K562 (cell line): ENCODE results near the gene NDRG3. TPM values are rescaled to one million over a fixed set of nuclear protein-coding genes. Genes with fewer than 3 reads are reported as not detected.
A peak's percentile ranks its signal among the peaks of the same experiment; 100 is the strongest.

Experiments used
- ATAC-seq: fragments of 200-7000 bp; cut with Tn5 transposase; 3 replicates; pipeline ENCODE4 v1.9.1; 2020; ENCODE audit warnings: moderate library complexity
- BruUV-seq: library from RNA; stranded (reverse); fragments of 400-500 nt; replicated peaks from 2 replicates; lab custom pipeline; 2021; lab: Mats Ljungman, UMichigan
- CTCF ChIA-PET: fragments of 300-600 bp; formaldehyde crosslinking; extraction: SDS; loops from one replicate; lab custom pipeline; 2021; ENCODE audit warnings: low intra/inter-chr PET ratio; lab: Yijun Ruan, JAX
- POLR2A ChIA-PET: fragments of 300-600, 350-650 bp; sonication (Branson Sonifier 250); formaldehyde crosslinking; extraction: SDS; loops from one replicate; lab custom pipeline; 2021; ENCODE audit warnings: antibody characterized with exemption, inconsistent platforms; lab: Yijun Ruan, JAX
- DNase-seq, 4 experiments: peaks; one replicate each; pipeline versions ENCODE4 v3.0.0 to v3.0.0-alpha.2; 2011 to 2018; ENCODE audit warnings: low spot score in 3 of 4, mixed read lengths in 3 of 4; ENCODE audit errors: extremely low read depth in 1 of 4
- FAIRE-seq: peaks from 2 replicates; lab custom pipeline; 2011; peaks lifted over from hg19 to GRCh38; lab: Jason Lieb, UNC
- H2AFZ ChIP-seq: 2 replicates; pipeline ENCODE4 v1.6.0; 2011; ENCODE audit warnings: low read depth, low read length, control low read depth, inconsistent platforms
- H3K27ac ChIP-seq: fragments of 200-600 bp; 3 replicates; pipeline ENCODE4 v1.8.0; 2011; ENCODE audit warnings: low read depth, mild to moderate bottlenecking, control low read depth, inconsistent platforms, low read length, moderate library complexity, mixed read lengths; ENCODE audit errors: extremely low read depth
- H3K27me3 ChIP-seq, 2 experiments: fragments of 300-600 bp in 1 of 2; 2 replicates in 1 of 2; 3 replicates in 1 of 2; pipeline versions ENCODE4 v1.6.0 to v1.8.0; 2011; ENCODE audit warnings: inconsistent platforms in 2 of 2, low read length in 2 of 2, mild to moderate bottlenecking in 1 of 2, mixed read lengths in 1 of 2, moderate library complexity in 1 of 2; ENCODE audit not compliant: control insufficient read depth in 2 of 2, insufficient read depth in 2 of 2
- H3K36me3 ChIP-seq: fragments of 300-600 bp; 3 replicates; pipeline ENCODE4 v1.8.0; 2011; ENCODE audit warnings: mild to moderate bottlenecking, low read length, inconsistent platforms; ENCODE audit not compliant: control insufficient read depth, insufficient read depth
- H3K4me1 ChIP-seq, 2 experiments: fragments of 200-600 bp in 1 of 2; replicated peaks in 1 of 2; 2 replicates in 1 of 2; 3 replicates in 1 of 2; pipeline versions ENCODE4 v1.5.1 to v1.8.0; 2011; ENCODE audit warnings: inconsistent platforms in 2 of 2, low read length in 2 of 2, mild to moderate bottlenecking in 1 of 2, mixed read lengths in 1 of 2, moderate library complexity in 1 of 2; ENCODE audit not compliant: control insufficient read depth in 2 of 2, insufficient read depth in 2 of 2
- H3K4me2 ChIP-seq: 2 replicates; pipeline ENCODE4 v1.6.1; 2011; ENCODE audit warnings: low read length, control low read depth, inconsistent platforms, mixed read lengths; ENCODE audit not compliant: insufficient read depth
- H3K4me3 ChIP-seq: fragments of 200-600 bp; sonication (generic), shearing (Covaris generic); 2 replicates; pipeline ENCODE4 v1.5.1; 2016; ENCODE audit warnings: control low read depth, inconsistent platforms
- H3K79me2 ChIP-seq: fragments of 200-600 bp; 3 replicates; pipeline ENCODE4 v1.8.0; 2011; ENCODE audit warnings: low read length, inconsistent platforms; ENCODE audit not compliant: control insufficient read depth, insufficient read depth
- H3K9ac ChIP-seq, 2 experiments: 2 replicates each; pipeline versions ENCODE4 v1.6.0 to v1.6.1; 2011; ENCODE audit warnings: low read depth in 2 of 2, low read length in 2 of 2, control low read depth in 1 of 2, inconsistent platforms in 1 of 2, mild to moderate bottlenecking in 1 of 2, mixed read lengths in 1 of 2; ENCODE audit not compliant: insufficient read depth in 1 of 2
- H3K9me1 ChIP-seq: one replicate; pipeline ENCODE4 v1.6.0; 2011; ENCODE audit warnings: inconsistent platforms, mild to moderate bottlenecking, low read length, moderate library complexity; ENCODE audit not compliant: control insufficient read depth, insufficient read depth
- H3K9me3 ChIP-seq: replicated peaks from 2 replicates; pipeline ENCODE4 v1.5.1; 2011; ENCODE audit warnings: low read depth, low read length, inconsistent platforms; ENCODE audit not compliant: control insufficient read depth, insufficient read depth
- H4K20me1 ChIP-seq: replicated peaks from 2 replicates; pipeline ENCODE4 v1.6.1; 2011; ENCODE audit warnings: low read length, inconsistent platforms, mixed read lengths; ENCODE audit not compliant: control insufficient read depth, insufficient read depth
- ATF3 ChIP-seq, 2 experiments: fragments of 450-650 bp in 1 of 2; sonication (generic) in 1 of 2; formaldehyde crosslinking in 1 of 2; IDR thresholded peaks in 1 of 2; conservative IDR thresholded peaks in 1 of 2; 2 replicates each; pipeline versions ENCODE4 v1.6.1 to v1.8.1; 2016 to 2023; ENCODE audit warnings: mild to moderate bottlenecking in 2 of 2, moderate library complexity in 2 of 2, inconsistent platforms in 1 of 2, missing genetic modification reagents in 1 of 2
- CBFA2T2 ChIP-seq: fragments of 450-650 bp; conservative IDR thresholded peaks from 2 replicates; pipeline ENCODE4 v1.6.1; 2017; ENCODE audit warnings: mild to moderate bottlenecking
- CBFA2T3 ChIP-seq: fragments of 450-650 bp; IDR thresholded peaks from 2 replicates; pipeline ENCODE4 v1.6.1; 2017
- JUNB ChIP-seq: fragments of 450-650 bp; formaldehyde crosslinking; conservative IDR thresholded peaks from 2 replicates; pipeline ENCODE4 v1.4.0; 2020; ENCODE audit warnings: mild to moderate bottlenecking
- JUND ChIP-seq, 2 experiments: IDR thresholded peaks; 2 replicates in 1 of 2; 3 replicates in 1 of 2; pipeline ENCODE4 v1.6.1; 2011; ENCODE audit warnings: borderline replicate concordance in 2 of 2, low read depth in 2 of 2, low read length in 2 of 2, improper control_type of control experiment in 1 of 2, missing biosample characterization in 1 of 2, missing genetic modification characterization in 1 of 2, missing genetic modification reagents in 1 of 2
- KHSRP ChIP-seq: fragments of 450-650 bp; IDR thresholded peaks from 2 replicates; pipeline ENCODE4 v1.6.1; 2017
- NR2F6 ChIP-seq: fragments of 450-650 bp; formaldehyde crosslinking; IDR thresholded peaks from 2 replicates; pipeline ENCODE4 v1.4.0; 2020; ENCODE audit warnings: mild to moderate bottlenecking
- PKNOX1 ChIP-seq: fragments of 450-650 bp; IDR thresholded peaks from 2 replicates; pipeline ENCODE4 v1.6.1; 2016
- RBM15 ChIP-seq: fragments of 200-400 bp; formaldehyde crosslinking; IDR thresholded peaks from 2 replicates; pipeline ENCODE4 v1.6.1; 2018; ENCODE audit warnings: mild to moderate bottlenecking, low read length, moderate library complexity; ENCODE audit not compliant: insufficient read depth
- RCOR1 ChIP-seq, 2 experiments: IDR thresholded peaks; 2 replicates each; pipeline ENCODE4 v1.6.1; 2012; ENCODE audit warnings: low read depth in 2 of 2, low read length in 2 of 2, borderline replicate concordance in 1 of 2, improper control_type of control experiment in 1 of 2
- SMARCA4 ChIP-seq: fragments of 450-650 bp; IDR thresholded peaks from 2 replicates; pipeline ENCODE4 v1.6.1; 2016
- SNAPC5 ChIP-seq: fragments of 250-450 bp; sonication (Bioruptor Pico); IDR thresholded peaks from 2 replicates; pipeline ENCODE4 v1.8.0; 2021; ENCODE audit warnings: moderate library complexity, mild to moderate bottlenecking, inconsistent platforms
- TAF7 ChIP-seq: fragments of 450-650 bp; IDR thresholded peaks from 2 replicates; pipeline ENCODE4 v1.6.1; 2016; ENCODE audit warnings: missing genetic modification characterization, missing compliant biosample characterization
- TAL1 ChIP-seq: fragments of 450-650 bp; IDR thresholded peaks from 2 replicates; pipeline ENCODE4 v1.6.1; 2016; ENCODE audit warnings: mild to moderate bottlenecking
- ZBTB49 ChIP-seq: sonication (generic); formaldehyde crosslinking; IDR thresholded peaks from 2 replicates; pipeline ENCODE4 v1.8.0; 2022; ENCODE audit warnings: missing genetic modification reagents, mild to moderate bottlenecking, borderline replicate concordance
- ZNF133 ChIP-seq: fragments of 250-450 bp; sonication (Bioruptor Pico); IDR thresholded peaks from 2 replicates; pipeline ENCODE4 v1.4.0; 2020; ENCODE audit warnings: mild to moderate bottlenecking
- ZNF584 ChIP-seq: fragments of 200-800 bp; sonication (Bioruptor generic); IDR thresholded peaks from 2 replicates; pipeline ENCODE4 v1.6.1; 2016; ENCODE audit warnings: low read depth, mild to moderate bottlenecking, missing genetic modification characterization, missing compliant biosample characterization
- WGBS: fragments of 100-300 bp; shearing (Covaris generic); methylation state at CpG from one replicate; pipeline ENCODE4 v1.1.6; 2016; ENCODE audit warnings: low coverage, mixed read lengths; ENCODE audit not compliant: insufficient coverage; ENCODE audit errors: missing lambda C conversion rate; 5-methylcytosine and 5-hydroxymethylcytosine counted together
- in situ Hi-C: fragments of 300-500 bp; cut with MboI; formaldehyde crosslinking; loops from 4 replicates; pipeline ENCODE4 v1.15.0; 2018; ENCODE audit warnings: inconsistent platforms, mixed read lengths
- intact Hi-C: fragments of 100-400 bp; cut with micrococcal nuclease; formaldehyde crosslinking; loops from 2 replicates; pipeline ENCODE4 v1.14.2; 2022
- polyA plus RNA-seq, 8 experiments: library from polyadenylated mRNA; depleted of rRNA in 4 of 8; stranded (reverse) in 5 of 8; unstranded in 3 of 8; fragments of >200 nt; fragmentation: Nextera tagmentation in 2 of 8; fragmentation: Illumina TruSeq in 1 of 8; extraction: Ambion mirVana in 2 of 8; extraction: Trizol in 1 of 8; gene quantifications; 2 replicates each; pipeline versions ENCODE4 v1.2.1 to v1.2.3, GENCODE V29; 2011 to 2014; ENCODE audit warnings: inconsistent platforms in 1 of 8, missing spikeins in 1 of 8
- total RNA-seq, 7 experiments: library from RNA; depleted of rRNA in 6 of 7; stranded (reverse); fragments of >200 nt in 6 of 7; fragmentation: Illumina TruSeq in 2 of 7; extraction: Trizol in 2 of 7; gene quantifications; 2 replicates each; pipeline versions ENCODE4 v1.2.1 to v1.2.3, GENCODE V29; 2011 to 2021; ENCODE audit warnings: low replicate concordance in 1 of 7

The NDRG3 gene
- total and polyA plus RNA-seq, 9 of the 15 experiments (the other 6 are each of a cell fraction or from before 2014, with no cell fraction given) = 14.6 to 39.4 (median 24.4) TPM

GRCh38 chr20:36703530-36703929, 42.4 kb downstream of the NDRG3 start (continued):
- TF ChIP-seq ATF3 (IDR thresholded peaks at IDR 0.05) (no peak), ATF3 (CRISPR knock-in tag; conservative IDR thresholded peaks at IDR 0.05) (no peak), NR2F6 (CRISPR knock-in tag) (no peak), JUNB (no peak)

GRCh38 chr20:36700438-36700837, 45.5 kb downstream of the NDRG3 start:
- H3K27me3 ChIP-seq = no peaks in the 10 kb centered on the region
- FAIRE-seq (peak; percentile 74), ATAC-seq (peak; percentile 89), DNase-seq (peak in 3 of 4 experiments; percentile 25 to 68 (median 42))
- H3K27ac ChIP-seq = peak overlapping the region; percentile 45; the same call in 1 of the 3 replicates
- H3K4me1 ChIP-seq = peaks cover 0 to 7% of the 10 kb centered on the region in 2 experiments; a peak in 4 of 5 replicates
- H3K36me3 ChIP-seq = peaks cover 2% of the 10 kb centered on the region; the same call in 1 of the 3 replicates
- peak overlapping the region; percentile 7 for H2AFZ ChIP-seq
- in situ Hi-C loops (no loop called here), intact Hi-C loops (no loop called here)
- POLR2A ChIA-PET = interaction anchor here (0.7 to 2.0 kb wide), 5 partner anchors 10 to 16 kb away, joined by 3 to 6 read pairs (median 3); no protein-coding TSS in a partner anchor
- no peaks in the 10 kb centered on the region for H3K9me3 ChIP-seq
- peak overlapping the region; percentile 24; the same call in 1 of the 2 replicates for H3K4me2 ChIP-seq
- WGBS = 14% methylated on average over 3 of the region's 3 CpGs
- no peak overlapping the region for H3K4me3 ChIP-seq
- BruUV-seq = no TSS peak
- CTCF ChIA-PET = no interaction called here
- no peak overlapping the region for H3K9ac ChIP-seq
- no peaks in the 10 kb centered on the region for H3K9me1 ChIP-seq
- H3K79me2 ChIP-seq = no peaks in the 10 kb centered on the region
- H4K20me1 ChIP-seq = no peaks in the 10 kb centered on the region
- peak in 1 of 2 experiments; percentile 15; a peak in 1 of 4 replicates for TF ChIP-seq RCOR1 (IDR thresholded peaks at IDR 0.05; ENCODE audit: borderline replicate concordance in 1 of 2, low read depth in 2 of 2, low read length in 2 of 2)
- peak; percentile 68 for TF ChIP-seq CBFA2T3
- peak; percentile 19; the same call in 1 of the 2 replicates for TF ChIP-seq TAL1
- TF ChIP-seq KHSRP = no peak
- no peak for TF ChIP-seq RBM15
- peak; percentile 42 for TF ChIP-seq CBFA2T2
- TF ChIP-seq SMARCA4 = 0 out of 2 replicates have a peak, but pooled peaks have one; percentile 15
- TF ChIP-seq SNAPC5 (CRISPR knock-in tag) = no peak
- no peak for TF ChIP-seq ZBTB49 (CRISPR knock-in tag)
- no peak for TF ChIP-seq ZNF584 (CRISPR knock-in tag)
- peak; percentile 39; the same call in 1 of the 2 replicates for TF ChIP-seq PKNOX1
- TF ChIP-seq JUND (IDR thresholded peaks at IDR 0.05; ENCODE audit: borderline replicate concordance, low read depth, low read length) = peak; percentile 31; the same call in 1 of the 2 replicates
- TF ChIP-seq JUND (tag; IDR thresholded peaks at IDR 0.05; ENCODE audit: borderline replicate concordance, low read depth, low read length) = no peak
- no peak for TF ChIP-seq ZNF133 (CRISPR knock-in tag)
- no peak for TF ChIP-seq TAF7 (tag)
